Hematopoietic multipotent progenitor cell treated with erythropoietin and hydrocortisone succinate and interleukin-3 and kit ligand, for 4 days (in vitro differentiated cells): Measurements from ENCODE around the gene CLN5.
"Not testable (repeated sequence)": the region's sequence is repeated elsewhere in the genome, so short reads cannot be mapped to it uniquely, and the experiment has no call there.

Source experiments
- DNase-seq: peaks from one replicate; pipeline ENCODE4 v3.0.0-alpha.2; 2015

The CLN5 gene

DNA sequence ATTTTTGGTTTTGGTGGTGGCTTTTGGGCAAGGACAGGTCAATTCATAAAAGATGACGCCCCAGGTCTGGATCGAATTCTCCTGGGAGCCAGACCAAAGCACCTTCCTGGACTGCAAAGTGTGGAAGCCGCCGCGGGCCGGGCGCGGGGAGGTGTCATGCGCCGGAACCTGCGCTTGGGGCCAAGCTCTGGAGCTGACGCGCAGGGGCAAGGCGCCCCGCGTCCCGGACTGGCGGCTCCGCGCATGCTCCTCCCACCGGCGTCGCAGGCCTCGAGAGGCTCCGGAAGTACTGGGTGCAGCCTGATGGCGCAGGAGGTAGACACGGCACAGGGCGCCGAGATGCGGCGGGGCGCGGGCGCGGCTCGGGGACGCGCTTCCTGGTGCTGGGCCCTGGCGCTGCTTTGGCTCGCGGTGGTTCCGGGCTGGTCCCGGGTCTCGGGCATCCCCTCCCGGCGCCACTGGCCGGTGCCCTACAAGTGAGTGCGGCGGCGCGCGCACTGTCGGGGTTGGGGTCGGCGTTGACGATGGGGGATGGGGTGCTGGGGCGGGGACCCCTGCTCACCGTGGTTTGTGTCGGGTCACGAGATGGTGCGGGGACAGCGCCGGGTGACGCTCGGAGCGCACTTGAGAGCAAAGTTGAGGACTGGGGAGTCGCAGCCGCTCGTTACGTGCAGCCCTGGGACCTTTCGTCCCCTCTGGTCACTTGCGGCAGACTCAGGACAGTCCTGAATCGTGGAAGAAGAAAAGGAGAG, at the start of gene CLN5:
TSS of gene CLN5 (plus strand) at position 286 of the 752 bp plus-strand sequence. CDS start at position 304, 18 bp downstream.
- peak; percentile 98 for DNase-seq

DNA sequence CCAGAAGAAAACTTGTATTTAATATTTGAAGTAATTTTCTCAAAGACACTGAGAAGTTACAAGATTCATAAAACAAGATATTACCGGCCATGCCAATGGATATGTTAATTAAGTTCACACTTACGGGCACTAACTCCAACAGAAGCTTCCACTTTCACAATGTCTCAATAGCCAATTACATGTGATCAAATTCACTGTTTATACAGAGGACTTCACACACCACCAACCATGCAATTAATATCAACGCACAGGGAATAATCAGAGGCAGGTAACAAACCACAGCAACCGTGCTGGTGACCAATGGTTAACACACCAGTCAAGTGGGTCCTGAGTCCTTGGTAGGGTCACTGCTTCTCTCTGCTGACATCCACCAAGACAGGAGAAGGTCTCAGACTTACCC, 49.5 kb upstream of the CLN5 start:
- DNase-seq = no peak

GRCh38 chr13:76943646-76944045, 48.2 kb upstream of the CLN5 start:
- no peak for DNase-seq

DNA sequence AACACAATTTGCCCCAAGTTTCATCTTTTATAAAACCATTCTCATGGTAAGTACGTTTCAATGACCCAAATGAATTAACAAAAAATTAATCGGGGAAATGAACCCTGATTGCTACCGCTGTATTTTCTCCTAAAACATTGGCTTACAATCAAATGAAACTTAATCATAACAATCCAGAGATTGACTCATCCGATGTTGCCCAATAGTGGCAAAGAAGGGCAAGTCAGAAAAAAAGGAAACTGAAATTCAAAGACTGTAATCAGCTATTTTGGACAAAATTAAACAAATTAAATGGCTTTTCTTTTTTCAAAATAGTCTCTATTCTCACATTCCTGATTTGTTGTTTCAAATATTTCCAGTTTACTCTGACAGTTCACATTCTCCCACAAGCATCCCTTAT, 47.4 kb upstream of the CLN5 start:
- peak; percentile 41 for DNase-seq

DNA sequence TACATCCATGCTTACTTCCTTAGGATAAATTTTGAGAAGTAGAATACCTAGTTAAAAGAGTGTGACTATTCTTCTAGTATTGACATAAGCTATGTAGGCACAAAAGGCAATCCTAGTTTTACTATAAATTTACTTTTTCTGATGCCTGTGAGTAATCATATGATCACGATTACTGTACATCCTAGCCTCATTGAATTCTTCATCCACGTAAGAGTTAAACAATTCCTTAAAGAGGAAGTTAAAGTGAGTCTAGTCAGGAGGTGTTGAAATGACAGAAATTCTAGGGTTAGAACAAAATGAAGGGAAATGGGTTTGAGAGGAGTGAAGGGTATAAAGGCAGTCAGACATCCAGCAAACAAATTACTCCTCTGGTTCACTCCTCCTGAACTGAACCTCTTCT, 43.7 kb upstream of the CLN5 start, which contains the start of gene ACOD1:
TSS of gene ACOD1 (plus strand) at position 363 of the 400 bp plus-strand sequence. CDS start 48 bp downstream, outside the sequence.
- DNase-seq = peak; percentile 22

DNA sequence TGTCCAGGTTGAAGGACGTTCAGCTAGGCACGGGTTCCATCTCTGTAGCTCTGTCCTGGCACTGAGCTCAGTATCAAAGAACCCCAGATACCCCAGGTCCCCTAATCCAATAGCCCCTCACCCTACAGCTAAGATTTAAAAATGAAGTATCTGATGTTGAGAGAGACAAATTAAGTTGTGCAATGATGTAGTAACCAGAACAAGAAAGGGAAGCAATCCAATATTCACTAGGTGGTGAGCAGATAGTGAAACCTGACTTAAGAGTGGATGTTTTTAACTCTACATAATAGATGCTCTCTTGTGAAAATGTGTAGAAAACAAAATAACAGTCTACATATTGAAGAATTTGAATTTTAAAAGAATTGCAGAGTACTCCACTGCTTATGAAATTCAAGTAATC, 41.8 kb upstream of the CLN5 start:
- no peak for DNase-seq

- DNase-seq = no peak
These were observed 37.9 kb upstream of the CLN5 start for GRCh38 chr13:76953968-76954367.

GRCh38 chr13:76954538-76954937, 37.3 kb upstream of the CLN5 start:
- DNase-seq = no peak

DNA sequence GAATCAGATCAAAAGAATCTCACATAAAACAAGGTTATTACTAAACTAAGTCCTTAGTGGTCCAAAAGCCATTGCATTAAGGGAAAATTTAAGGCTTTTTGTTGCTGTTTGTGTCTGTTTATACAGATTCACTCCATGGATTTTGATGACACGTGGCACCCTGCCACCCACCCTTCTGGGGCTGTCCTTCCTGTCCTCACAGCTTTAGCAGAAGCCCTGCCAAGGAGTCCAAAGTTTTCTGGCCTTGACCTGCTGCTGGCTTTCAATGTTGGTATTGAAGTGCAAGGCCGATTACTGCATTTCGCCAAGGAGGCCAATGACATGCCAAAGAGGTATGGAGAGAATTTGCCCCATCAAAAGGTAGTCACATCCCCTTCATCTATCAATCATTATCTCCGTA, 36.7 kb upstream of the CLN5 start:
- DNase-seq = no peak

DNA sequence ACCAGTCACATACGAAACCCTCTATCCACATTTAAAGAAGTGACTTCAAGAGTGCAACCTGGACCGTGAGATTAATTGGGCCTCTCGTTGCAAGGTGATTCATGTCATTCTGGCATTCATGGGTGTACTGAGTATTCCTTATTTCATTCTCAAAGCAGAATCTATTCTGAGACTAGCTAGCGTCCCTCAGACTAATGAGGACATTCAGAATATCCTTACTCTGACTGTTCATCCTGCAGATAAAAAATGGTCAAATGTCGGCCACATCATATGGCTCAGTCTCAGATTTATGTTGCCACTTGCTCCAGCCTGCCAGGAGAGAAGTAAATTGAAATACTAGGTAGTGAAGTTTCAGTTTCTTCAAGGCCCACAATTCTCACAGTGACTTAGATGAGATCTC, 36.2 kb upstream of the CLN5 start:
- no peak for DNase-seq

DNA sequence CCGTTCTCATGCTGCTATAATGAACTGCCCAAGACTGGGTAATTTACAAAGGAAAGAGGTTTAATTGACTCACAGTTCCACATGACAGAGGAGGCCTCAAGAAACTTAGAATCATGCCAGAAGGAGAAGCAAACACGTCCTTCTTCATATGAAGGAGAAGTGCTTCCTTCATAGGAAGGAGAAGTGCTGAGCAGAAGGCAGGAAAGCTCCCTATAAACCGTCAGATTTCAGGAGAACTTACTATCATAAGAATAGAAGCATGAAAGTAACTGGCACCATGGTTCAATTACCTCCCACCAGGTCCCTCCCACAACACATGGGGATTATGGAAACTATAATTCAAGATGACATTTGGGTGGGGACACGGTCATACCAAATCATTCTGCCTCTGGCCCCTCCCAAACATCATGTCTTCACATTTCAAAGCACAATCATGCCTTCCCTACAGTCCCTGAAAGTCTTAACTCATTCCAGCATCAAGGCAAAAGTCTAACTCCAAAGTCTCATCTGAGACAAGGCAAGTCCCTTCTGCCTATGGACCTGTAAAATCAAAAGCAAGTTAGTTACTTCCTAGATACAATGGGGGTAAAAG, 32.9 kb upstream of the CLN5 start:
- no peak for DNase-seq

- DNase-seq = not testable (repeated sequence)
These were observed 32.1 kb upstream of the CLN5 start for GRCh38 chr13:76959734-76960133.

GRCh38 chr13:76965759-76966421, 26.0 kb upstream of the CLN5 start:
- DNase-seq = no peak

- no peak for DNase-seq
These were observed 24.9 kb upstream of the CLN5 start for GRCh38 chr13:76967031-76967430.

- DNase-seq = no peak
These were observed 23.8 kb upstream of the CLN5 start for GRCh38 chr13:76968041-76968440.

DNA sequence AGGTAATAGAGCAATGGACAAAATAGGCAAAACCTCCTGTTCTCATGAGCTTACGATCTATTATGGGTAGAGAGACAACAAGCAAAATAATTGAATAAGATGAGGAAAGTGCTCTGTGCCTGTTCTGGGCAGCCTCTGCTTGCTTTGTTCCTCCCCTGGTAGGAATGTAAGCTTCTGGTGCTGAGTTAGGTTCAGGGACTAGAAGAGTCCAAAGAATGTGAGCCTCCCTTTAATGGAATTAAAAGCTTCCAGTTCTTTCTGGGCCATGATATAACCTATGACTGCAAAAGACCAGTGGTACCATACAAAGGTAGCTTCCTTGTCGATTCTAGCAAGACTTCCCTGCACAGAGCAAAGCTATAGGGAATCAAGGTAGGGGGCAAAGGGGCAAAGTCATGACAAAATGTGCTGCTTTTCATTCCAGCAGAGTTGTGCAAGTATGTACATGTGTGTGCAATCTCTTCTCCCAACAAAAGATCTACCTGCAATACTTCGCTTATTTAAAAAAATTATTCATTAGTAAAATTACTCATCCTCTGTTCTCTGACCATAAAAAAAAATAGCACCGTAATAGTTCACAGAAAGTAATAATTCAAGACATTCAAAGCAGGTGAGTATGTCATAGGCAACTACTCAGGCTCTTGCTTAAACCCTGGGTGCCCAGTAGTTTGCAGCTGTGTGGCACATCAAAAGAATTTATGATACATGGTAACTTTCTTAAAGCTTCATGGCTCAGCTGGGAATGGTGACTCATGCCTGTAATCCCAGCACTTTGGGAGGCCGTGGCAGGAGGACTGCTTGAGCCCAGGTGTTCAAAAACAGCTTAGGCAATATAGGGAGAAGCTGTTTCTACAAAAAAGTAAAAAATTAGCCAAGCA, 22.2 kb upstream of the CLN5 start:
- no peak for DNase-seq

DNA sequence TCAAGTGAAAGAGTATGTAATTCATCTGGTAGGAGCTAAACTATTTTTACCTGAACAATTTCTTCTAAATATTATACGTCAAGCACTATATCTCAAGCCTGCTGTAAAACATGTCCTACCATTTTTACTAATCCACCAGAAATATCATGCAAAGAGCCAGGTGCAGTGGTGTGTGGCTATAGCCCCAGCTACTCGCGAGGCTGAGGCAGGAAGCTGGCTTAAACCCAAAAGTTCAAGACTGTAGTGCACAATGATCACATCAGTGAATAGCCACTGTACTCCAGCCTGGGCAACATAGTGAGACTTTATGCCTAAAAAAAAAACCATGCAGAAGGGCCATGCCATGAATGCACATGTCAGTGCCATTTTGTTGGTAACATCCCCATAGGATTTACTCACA, 20.7 kb upstream of the CLN5 start:
- DNase-seq = no peak

GRCh38 chr13:76971851-76972829, 19.7 kb upstream of the CLN5 start:
- peak; percentile 54 for DNase-seq

DNA sequence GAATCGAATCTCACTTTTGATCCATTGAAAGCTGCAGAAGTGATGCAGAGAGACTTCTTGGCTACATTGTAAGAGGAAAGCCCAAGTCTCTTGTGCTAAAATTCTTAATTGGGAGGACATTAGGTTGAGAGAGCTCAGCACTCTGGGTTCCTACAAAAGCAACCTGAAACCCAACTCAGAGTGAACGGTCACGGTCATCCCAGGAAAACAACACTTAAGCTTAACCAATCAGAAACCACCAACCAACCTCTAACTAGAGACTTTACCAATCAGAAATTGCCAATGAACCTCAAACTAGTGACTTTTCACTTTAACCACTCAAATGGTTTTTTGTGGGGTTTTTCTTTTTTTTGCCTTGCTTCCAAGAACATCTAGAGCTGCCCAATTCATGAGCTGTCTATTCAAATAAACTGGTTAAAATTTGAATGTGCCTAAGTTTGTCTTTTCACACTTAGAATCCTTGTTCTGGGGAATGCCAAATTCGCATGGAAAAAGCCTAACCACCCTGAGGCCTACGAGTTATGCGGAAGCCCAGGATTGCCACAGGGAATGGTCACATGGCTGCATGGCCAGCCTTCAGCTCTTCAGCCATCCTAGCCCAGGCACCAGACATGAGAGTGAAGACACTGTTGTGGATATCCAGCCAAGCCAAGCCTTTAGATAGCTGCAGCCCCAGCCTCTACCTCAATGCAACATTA, 17.8 kb upstream of the CLN5 start:
- DNase-seq = no peak

- no peak for DNase-seq
These were observed 17.3 kb upstream of the CLN5 start for GRCh38 chr13:76974618-76974975.

GRCh38 chr13:76975863-76976262, 16.0 kb upstream of the CLN5 start:
- no peak for DNase-seq
